Ureter (tissue), 1 donor: ENCODE data around the gene XXYLT1. TPM values are rescaled to one million over a fixed set of nuclear protein-coding genes. Genes with fewer than 3 reads are reported as not detected.

ENCODE experiments used
- DNase-seq: peaks from one replicate; pipeline ENCODE4 v3.0.0-alpha.2; 2020; ENCODE audit warnings: low spot score
- total RNA-seq: library from RNA; stranded (reverse); gene quantifications from one replicate; pipeline ENCODE4 v1.2.4, GENCODE V29; 2023
- donor health status: DM: yes; HTN: yes; CAD: no.

Gene XXYLT1
- total RNA-seq, 1 donor from 2014 or later: 19.7 TPM

DNA sequence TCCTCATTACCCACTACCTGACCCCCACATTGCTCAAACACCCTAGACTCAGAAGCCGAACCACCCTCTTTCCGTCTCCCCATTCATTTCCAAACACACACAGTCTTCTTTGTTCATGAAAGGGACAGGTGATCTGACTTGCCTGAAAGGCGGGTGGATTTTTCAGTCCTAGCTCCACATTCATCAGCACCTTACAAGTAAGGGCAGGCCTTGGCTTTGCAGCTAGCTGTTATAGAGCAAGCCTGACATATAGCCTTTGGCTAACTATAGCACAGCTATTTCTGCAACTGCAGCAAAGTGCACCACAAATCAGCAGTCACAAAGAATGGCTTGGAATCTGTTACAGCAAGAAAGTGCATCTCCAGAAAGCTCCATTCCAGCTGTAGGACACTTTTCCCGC, 139.8 kb downstream of the XXYLT1 start:
- DNase-seq: no peak

DNA sequence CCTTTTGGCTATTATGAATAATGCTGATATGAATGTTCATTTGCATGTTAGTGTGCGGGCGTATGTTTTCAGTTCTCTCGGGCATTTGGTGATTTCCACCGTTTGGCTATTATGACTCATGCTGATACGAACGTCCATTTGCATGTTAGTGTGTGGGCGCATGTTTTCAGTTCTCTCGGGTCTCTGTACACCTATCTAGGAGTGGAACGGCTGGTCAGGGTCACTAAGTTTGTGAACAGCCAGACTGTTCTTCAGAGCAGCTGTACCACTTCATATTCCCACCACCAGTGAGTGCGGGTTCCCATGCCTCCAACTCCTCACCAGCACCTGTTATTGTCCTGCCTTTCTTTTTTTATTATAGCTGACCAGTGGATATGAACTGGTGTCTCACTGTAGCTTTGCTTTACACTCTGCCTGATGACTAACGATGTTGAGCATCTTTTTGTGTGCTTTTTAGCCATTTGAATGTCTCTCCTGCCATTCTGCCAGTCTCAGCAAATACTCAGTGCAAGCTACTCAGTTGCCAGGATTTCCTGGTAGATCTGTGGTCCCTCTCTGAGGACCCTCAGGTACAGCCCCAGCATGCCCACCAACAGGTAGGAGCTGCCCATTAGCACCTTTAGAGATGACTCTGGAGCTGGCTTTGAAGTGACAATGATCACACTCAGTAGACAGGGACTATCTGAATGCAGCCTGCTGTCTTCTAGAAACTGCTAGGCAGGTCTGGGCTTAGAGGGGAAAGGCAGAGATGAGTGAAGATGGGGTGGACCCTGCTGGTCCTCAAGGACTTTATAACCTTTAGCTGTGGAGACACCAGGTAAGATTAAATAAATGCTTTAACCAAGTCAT, 141.1 kb downstream of the XXYLT1 start:
- no peak for DNase-seq

DNA sequence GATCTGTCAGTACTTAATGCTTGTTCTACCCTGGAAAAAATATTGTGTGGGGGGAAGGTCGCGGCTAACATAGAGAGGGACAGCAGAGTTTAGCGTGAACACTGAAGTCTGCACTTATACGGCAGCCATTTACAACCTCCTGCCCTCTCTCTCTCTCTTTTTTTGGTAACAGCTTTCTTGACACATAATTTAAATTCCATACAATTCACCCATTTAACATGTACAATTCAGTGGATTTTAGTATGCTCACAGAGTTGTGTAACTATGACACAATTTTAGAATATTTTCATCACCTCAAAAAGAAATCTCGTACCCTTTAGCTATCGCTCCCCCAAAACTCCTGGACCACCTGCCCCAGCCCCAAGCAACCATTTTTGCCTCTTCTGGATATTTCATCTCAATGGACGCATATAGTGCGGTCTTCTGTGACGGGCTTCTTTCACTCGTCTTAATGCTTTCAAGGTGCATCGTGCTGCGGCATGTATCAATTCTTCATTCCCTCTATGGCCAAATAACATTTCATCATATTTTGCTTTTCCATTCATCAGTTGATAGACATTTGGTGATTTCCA, 141.8 kb downstream of the XXYLT1 start:
- no peak for DNase-seq

DNA sequence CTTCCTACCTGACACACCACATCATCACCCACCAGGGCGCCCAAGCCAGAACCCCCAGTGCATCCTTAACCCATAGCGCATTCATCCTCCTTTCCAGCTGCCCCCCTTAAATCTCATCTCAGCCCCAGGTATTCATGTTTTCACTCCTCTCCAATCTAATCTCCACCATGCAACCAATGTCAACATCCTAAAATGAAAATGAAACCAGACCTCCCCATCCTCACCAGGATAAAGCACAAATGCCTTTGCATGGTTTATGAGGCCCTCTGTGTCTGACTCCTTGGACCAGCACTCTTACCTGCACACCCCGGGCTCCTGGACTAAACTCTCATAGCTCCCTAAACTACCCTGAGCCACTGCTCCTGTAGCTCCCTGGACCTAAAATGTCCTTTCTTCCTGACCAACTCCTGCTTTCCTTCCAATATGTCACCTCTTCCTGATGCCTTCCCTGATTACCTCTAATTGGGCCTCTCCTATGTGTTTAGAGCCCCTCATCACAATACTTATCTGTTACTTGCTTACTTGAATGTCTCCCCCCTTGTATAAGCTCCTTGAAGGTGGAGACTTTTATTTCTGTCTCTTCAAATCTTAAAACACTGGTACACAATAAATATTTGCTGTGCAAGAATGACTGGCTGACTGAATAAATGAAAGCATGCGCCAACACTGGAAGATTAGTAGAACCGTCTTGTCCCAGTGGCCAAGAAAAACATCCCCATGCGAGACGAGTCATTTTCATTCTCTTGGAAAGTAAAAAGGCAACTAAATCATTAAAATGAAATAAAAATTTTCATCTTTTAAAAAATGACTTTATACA, 142.5 kb downstream of the XXYLT1 start:
- DNase-seq: no peak

DNA sequence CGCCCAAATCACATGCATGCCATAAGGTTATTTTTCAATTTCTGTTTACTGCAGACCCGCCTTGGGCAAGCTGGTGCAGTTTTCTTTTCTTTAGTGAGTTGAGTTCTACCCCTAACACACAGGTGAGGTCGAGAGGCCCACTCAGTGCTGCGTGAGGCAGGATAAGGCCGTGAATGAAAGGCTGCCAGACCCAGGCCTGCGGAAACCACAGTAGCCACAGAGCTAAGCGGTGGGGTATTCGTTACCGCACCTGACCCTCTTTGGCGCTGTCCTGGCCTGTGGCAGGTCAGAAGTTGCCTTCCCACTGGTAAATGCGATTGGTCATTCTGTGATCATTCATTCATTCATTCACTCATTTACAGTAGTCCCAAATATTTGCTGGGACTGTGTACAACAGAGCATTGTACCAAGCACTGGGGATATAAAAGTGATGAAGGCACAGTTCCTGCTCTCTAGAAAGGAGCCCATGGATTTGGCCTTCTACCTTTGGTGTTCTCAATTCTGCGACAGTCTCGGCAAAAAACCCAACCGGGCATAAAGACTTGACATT, 144.8 kb downstream of the XXYLT1 start:
- DNase-seq: no peak

DNA sequence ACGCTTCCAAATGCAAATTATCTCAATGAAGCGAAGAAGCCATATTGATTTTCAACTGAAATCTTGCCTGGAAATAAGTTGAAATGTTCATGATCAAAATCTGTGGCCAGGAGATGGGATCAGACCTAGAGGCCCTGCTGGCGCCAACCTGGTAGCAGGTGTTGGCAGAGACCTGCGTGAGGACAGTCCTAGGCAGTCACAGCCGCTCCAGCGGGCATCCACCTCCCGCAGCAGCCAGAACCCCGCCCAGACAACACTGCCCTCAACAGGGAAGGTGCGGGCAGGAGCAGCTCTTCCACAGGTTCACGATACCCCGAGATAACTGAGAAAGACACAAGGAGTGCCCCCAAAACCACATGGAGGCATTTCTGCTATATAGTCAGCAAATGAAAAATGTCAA, 145.3 kb downstream of the XXYLT1 start:
- no peak for DNase-seq

DNA sequence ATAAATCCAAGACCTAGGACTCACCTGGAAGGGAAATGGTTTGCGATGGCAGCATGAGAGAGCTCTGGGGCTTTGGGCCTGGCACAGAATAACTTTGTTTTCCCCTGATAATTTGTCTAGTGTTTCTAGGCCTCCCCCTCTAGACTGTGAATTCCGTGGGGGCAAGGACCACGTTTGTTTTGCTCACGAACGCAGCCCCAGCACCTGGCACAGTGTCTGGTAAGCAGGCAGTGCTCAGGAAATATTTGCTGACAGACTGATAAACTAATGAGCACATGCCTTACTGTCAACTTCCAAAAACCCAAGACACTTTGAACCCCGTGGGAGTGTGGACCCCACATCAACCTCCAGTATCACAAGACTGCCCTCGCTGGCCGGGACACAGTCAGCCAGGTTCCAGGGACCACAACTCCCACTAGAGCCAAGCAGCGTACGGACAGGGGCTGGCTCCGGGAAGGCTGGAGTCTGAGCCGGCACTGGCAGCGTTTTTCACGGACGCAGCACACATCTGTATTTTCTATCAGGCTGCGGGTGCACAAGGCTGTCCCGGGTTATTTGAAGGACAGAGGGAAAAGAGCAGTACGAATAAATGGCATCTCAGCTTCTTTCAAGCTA, 146.5 kb downstream of the XXYLT1 start:
- DNase-seq: no peak

DNA sequence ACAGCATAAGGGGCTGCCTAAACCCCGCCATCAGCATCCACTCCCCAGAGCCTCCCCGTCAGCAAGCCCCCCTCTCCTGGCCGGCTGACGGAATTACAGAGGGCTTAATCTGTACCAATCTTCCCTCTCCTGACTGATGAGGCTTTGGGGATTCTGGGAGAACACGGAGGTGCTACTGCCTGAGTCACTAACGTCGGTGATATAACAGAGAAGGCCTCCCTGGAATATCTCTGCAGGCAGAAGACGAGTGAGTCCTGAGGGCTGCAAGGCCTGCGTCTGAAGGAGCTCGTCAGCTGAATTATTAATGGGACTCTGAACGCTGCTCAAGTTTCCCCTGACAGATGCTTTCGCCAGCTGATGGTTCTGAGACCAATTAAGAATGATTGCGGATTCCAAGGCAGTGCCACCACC, 147.7 kb downstream of the XXYLT1 start:
- no peak for DNase-seq

DNA sequence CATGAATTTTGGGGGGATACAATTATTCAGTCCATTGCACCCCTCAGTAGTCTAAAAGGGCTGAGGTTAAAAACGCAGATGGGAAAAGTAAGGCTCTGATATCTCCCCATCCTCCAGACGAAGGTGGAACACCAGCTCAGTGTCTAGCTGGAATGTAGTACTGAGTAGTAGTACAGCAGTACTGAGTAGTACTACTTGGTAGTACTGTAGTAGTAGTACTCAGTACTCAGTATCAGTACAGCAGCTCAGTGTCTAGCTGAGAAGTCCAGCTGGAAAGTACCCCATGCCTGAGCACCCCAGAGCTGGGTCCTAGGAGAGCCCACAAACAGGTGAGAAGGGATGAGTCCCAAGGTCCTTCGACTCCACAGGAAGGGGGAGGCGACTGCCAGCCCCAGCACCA, 148.7 kb downstream of the XXYLT1 start:
- no peak for DNase-seq

DNA sequence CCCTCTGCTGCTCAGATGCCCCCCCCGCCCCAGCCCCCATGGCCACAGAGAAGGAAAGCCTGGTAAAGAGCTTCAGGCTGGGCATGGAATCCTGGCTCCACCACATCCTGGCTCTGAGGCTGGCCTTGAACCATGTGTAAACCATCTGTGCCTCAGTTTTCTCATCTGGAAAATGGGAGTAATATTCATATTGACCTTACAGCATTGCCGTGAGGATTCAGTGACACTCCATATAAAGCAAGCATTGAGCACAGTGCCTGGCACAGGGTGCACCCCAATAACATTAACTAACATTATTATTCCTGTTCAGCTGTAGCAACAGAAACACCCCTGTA, 150.7 kb downstream of the XXYLT1 start:
- DNase-seq: no peak

DNA sequence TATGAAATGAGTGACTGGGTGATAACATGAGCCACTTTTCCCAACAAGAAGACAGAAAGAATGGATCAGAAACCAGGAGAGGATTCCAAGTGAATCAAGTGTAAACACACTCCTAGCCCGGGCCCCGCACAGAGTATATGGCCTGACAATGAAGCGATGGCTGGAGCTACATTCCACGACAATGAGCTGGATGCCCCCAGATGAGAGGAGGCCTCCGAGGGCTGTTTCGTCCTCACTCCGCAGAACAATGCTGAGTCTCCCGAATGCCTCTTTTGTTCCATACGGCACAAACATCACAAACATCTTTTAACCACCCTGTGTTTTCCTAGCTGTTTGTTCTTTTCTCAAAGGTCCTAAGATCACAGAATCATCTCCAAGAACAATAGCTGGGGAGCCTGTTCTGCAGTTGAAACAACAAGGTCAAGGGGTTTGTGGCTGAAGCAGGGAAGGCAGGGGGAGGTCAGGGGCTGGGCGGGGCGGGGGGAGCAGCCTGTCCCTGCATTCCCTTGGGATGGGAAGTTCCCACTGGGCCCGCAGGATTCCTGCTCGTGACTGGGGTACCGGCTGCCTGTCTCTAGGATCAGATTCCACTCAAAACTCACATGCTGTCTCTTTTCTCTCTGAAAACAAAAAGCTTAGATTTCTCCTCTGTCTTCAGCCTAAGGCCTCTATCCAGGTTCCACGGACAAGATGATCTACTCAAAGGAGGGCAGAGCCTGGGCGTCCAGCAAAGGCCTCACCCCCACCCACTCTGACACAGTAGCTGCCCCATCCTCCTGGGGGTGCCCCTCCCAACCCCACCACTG, 151.3 kb downstream of the XXYLT1 start:
- no peak for DNase-seq

DNA sequence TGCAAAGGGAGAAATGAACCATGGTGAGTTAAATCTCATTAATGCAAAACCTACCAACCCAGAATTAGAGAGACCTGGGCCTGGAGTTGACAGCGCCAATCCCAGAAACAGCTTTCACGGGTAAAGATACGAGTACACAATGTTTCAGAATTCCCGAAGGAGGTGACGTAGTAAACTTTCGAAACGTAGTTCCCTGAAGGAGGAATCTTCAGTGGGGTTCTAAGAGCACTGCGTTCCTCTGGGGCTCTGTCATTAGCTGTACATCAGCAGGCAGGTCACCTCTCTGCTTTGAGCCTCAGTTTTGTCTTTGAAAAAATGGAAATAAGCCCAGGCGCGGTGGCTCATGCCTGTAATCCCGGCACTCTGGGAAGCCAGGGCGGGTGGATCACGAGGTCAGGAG, 152.3 kb downstream of the XXYLT1 start:
- DNase-seq: no peak

DNA sequence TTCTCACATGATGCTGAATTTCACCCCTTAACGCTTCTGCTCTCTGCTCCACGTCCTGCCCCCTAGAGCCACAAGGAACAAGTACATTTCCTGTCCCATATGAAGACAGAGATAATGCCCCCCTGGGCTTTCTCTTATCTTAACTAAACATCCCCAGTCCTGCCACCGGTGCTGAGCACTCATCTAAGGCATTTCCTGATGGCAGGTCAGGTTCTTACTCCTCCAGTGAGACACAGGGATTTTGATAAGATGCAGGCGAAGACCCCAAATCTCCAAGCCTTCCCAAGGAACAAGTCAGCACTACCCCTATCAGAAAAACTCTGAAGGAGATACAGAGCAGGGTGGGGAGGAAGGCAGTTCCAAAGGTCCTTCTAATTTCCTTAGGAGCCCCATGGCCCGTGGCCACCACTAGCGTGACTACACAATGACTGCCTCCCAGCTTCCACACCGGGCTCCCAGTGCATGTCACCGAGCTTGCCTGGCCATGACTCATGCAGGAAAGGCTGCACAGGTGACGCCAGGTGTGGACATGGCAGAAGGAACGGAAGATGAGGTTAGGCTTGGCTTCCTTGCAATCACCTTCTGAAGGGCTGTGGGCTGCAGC, 152.9 kb downstream of the XXYLT1 start:
- no peak for DNase-seq

DNA sequence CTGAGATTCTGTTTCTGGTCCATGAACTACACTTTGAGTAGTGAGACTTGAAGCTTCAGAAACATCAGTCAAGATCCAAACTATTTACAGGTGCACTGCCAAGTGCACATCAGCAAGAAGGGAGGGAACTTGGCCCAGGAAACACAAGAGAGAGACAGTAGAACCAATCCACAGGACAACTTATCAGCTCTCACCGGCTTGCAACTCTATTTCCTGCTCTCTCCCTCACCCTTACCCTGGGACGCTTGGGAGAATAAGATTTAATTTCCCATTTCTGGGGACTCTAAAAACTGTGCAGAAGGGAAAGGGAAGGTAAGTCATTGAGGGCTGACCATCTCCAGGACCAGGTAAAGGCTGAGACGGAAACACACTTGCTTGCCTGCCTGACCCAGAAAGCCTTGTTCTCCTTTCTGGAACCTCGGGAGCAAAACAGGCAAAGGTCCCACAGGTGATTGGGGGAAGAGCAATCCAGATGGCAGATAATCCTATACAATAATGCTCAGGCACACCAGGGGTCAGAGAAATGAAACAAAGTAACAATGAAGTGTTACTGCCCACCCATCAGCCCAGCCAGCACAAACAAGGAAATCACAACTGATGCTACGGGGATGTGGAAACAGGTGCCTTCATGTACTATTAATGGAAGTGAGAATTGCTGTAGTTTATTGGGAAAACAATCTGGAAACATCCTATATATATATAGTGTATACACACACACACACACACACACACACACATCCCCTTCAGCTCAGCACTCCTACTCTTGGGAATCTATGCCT, 154.4 kb downstream of the XXYLT1 start:
- DNase-seq: no peak

DNA sequence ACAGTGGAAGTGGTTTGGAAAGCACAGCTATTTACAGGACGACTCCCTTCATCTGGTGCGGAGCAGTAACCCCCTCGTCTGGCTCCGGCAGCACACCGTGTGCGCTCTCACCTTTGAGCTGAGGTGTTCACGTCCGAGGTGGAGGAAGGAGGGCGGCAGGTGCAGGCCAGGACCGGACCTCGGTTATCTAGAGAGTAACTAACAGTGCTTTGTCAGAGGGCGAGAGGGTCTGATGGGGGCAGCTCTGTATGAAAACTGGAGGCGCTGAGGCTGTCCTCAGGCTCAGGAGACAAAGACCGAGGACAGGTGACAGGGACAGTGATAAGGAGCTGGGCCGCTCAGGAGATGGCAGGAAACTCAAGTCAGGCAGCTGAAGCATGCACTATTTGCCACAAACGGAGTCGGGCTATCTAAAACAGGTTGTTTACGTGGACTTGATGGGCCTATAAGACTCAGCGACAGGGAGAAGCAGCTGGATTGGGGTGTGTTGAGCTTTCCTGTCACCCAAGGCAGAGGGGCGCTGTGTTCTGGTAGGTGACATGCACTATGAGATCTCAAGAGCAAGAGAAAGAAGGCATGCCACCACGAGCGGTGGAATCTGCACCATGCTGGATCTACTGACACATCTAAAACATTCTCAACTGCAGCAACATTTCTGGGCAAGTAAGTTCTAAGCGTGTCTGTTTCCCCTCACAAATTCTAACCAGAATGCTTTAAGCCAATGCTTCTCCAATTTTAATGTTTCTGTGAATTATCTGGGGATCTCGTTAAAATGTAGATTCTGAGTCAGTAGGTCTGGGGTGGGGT, 155.2 kb downstream of the XXYLT1 start:
- DNase-seq: no peak

DNA sequence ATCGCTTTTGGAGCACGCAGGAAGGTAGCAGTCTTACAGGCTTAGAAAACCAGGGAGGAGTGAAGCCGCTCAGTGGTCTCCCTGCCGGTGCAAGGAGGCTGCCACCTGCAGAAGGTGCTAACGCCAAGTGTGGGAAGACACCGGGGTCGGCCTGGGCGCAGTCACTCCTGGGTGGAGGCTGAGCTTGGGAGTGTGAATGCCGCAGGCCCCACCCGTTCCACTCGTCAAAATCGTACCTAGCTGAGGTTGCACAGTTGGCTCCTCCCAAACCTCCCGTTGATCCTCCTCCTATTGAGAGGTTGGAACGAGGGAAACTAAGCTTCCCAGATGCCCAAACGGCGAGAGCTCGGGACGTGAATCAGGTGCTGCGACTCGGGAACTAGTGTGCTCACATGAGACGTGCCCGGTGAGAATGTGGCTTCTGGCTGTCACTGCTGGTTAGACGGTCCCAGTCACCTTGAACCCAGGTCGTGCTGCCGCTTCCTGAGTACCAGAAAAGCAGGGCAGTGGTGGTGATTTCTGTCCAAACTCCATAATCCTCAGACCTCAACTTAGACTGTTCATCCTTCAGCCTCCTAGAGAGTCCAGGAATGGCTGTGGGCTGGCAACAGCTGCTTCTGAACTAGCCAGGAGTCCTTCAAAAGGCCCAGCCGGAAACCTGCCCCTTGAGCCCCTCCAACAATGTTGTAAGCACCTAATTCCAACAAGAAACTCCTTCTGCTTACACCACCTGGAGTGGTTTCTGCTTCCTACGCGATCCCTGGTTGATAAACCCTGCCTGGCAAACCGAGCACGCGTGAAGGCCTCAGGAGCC, 156.0 kb downstream of the XXYLT1 start:
- DNase-seq: no peak

DNA sequence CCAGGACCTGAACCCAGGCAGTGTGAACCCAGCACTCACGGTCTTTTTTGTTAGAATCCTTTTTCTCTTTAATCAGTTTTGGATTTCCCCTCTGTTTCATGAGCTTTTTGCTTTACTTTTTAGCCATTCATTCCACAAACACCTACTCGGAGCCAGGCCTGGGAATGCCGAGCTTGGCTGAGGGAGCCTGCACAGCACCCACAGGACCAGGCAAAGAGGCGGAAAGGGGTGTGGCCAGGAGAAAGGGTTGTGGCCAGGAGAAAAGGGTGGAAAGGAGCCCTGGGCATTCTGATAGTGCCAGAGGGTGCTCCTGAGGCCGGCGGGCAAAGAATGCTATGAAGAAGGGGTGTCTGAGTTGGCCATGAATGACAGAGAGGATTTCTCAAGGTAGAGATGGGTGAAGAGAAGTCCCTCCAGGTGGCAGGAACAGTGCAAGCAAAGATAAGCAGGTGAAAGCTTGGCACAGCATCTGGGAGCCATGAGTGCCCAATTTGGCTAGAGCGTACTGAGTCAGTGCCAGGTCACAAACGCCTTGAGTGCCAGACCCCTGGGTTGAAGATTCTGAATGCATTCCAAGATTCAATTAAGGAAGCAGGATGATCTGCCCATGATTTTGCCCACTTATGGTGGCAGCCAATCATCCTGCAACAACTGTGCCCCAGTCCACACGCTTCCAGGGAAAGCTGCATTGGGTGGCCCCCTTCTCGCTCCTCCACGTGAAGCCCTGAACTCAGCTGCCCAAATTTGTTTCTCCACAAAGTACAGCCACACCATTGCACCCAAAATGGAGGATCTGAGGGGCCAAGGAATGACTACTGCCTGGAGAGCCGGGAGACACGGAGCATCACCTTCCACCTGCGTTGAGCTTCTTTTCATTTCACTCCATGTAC, 157.2 kb downstream of the XXYLT1 start:
- no peak for DNase-seq
